Mucosa of descending colon (tissue), 3 donors: ENCODE data around the gene MRPL10. TPM values are rescaled to one million over a fixed set of nuclear protein-coding genes. Genes with fewer than 3 reads are reported as not detected.

Experiments
- ATAC-seq: fragments of 200-7000 bp; cut with Tn5 transposase; one replicate; pipeline ENCODE4 v1.9.1; 2020; ENCODE audit warnings: mild to moderate bottlenecking, moderate library complexity
- DNase-seq, 3 donors: peaks; one replicate each; pipeline ENCODE4 v3.0.0-alpha.2; 2020
- H3K36me3 ChIP-seq: fragments of 200-600 bp; one replicate; pipeline ENCODE4 v1.8.0; 2021; ENCODE audit warnings: low read depth, mild to moderate bottlenecking
- H3K4me1 ChIP-seq: fragments of 200-600 bp; one replicate; pipeline ENCODE4 v1.8.0; 2021; ENCODE audit warnings: low read depth, mild to moderate bottlenecking
- H3K4me3 ChIP-seq: fragments of 200-600 bp; one replicate; pipeline ENCODE4 v1.8.0; 2021; ENCODE audit warnings: mild to moderate bottlenecking
- H3K9me3 ChIP-seq: fragments of 200-600 bp; one replicate; pipeline ENCODE4 v1.8.0; 2021; ENCODE audit warnings: mild to moderate bottlenecking
- CTCF ChIP-seq: fragments of 200-600 bp; IDR thresholded peaks from one replicate; pipeline ENCODE4 v1.8.0; 2022; ENCODE audit warnings: antibody characterized with exemption, mild to moderate bottlenecking
- intact Hi-C, 2 donors: fragments of 100-400 bp; cut with DNase I in 1 of 2; cut with micrococcal nuclease in 1 of 2; formaldehyde crosslinking; loops; one replicate each; pipeline versions ENCODE4 v1.11.0 to v1.11.1; 2022; cut with DNase I, micrococcal nuclease
- total RNA-seq, 3 donors: library from RNA; stranded (reverse); fragmentation: NEBNext Ultra II Directional in 2 of 3; extraction: Animal tissue kit (Norgen Biotek cat#: 25700) in 2 of 3; gene quantifications; one replicate each; pipeline versions ENCODE4 v1.2.1 to v1.2.4, GENCODE V29; 2021 to 2023
- donor health status: DM: no; HTN: no; CAD: no; lungs with moderate emphysema.
- donor health status: DM: no; HTN: no; CAD: no.
- donor health status: DM: no; HTN: yes; CAD: no.

MRPL10 gene
- total RNA-seq, 3 donors from 2014 or later = 36.2 to 46.0 (median 41.8) TPM

DNA sequence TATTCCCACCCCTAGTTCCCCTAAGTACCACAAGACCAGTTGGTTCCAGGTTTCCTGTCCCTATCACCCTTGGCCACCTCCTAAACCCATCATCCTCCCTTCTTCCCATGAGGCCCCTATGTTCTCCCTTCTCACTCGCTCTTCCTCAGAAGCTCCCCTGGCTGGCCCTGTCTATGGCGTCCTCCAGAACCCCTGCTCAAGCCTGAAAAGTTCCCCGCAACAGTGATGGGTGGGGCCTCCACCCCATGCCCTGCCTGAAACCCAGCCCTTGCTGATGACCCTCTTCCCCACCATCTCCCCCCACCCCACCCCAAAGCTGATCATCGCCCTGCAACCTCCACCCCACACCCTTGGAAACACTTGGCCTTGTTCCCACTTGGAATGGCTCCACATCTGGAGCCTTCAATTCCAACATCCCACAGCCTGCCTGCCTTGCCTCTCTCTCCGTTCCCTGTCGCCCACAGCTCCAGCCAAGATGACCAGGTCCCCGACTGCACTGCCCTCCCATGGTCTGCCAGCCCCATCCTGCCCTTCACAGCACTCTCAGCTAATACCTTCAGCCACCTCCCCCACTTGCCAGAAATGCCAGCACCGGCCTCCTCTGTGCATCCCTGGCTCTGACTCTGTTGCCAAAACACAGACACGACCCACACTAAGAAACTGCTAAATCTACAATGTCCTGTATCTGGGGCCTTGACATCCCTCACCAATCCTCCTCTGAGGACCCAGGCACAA lies 20.3 kb downstream of the MRPL10 start:
- Histone ChIP-seq H3K36me3 (peaks cover 14% of the 10 kb centered on the region), H3K4me1 (peaks cover 27% of the 10 kb centered on the region), H3K9me3 (no peaks in the 10 kb centered on the region), H3K4me3 (no peak overlapping the region)
- peak; percentile 30 for ATAC-seq
- intact Hi-C loops = no loop called here
- peak in 1 of 3 donors; percentile 76 for DNase-seq
- no peak for TF ChIP-seq CTCF

GRCh38 chr17:47810200-47810821 lies 21.0 kb downstream of the MRPL10 start:
- DNase-seq (peak; percentile 87 to 90 (median 88)), ATAC-seq (peak; percentile 88)
- intact Hi-C loops = no loop called here
- Histone ChIP-seq H3K4me1 (peaks cover 27% of the 10 kb centered on the region), H3K36me3 (peaks cover 7% of the 10 kb centered on the region), H3K4me3 (no peak overlapping the region), H3K9me3 (no peaks in the 10 kb centered on the region)
- no peak for TF ChIP-seq CTCF

- no peak for TF ChIP-seq CTCF
- H3K4me1 ChIP-seq = peaks cover 22% of the 10 kb centered on the region
- intact Hi-C loops = no loop called here
- no peaks in the 10 kb centered on the region for H3K9me3 ChIP-seq
- H3K4me3 ChIP-seq = no peak overlapping the region
- H3K36me3 ChIP-seq = peaks cover 4% of the 10 kb centered on the region
- ATAC-seq = no peak
- DNase-seq = no peak
Measured at GRCh38 chr17:47808830-47809480, 22.4 kb downstream of the MRPL10 start.

- intact Hi-C loops = no loop called here
- ATAC-seq = no peak
- no peak for DNase-seq
- H3K4me3 ChIP-seq = no peak overlapping the region
- no peaks in the 10 kb centered on the region for H3K9me3 ChIP-seq
- H3K36me3 ChIP-seq = peaks cover 4% of the 10 kb centered on the region
- TF ChIP-seq CTCF = no peak
- H3K4me1 ChIP-seq = peaks cover 21% of the 10 kb centered on the region
Measured at GRCh38 chr17:47808036-47808829, 23.1 kb downstream of the MRPL10 start.

GRCh38 chr17:47807421-47807820 lies 23.9 kb downstream of the MRPL10 start:
- ATAC-seq = no peak
- Histone ChIP-seq H3K4me3 (no peak overlapping the region), H3K36me3 (peaks cover 4% of the 10 kb centered on the region), H3K4me1 (peaks cover 21% of the 10 kb centered on the region), H3K9me3 (no peaks in the 10 kb centered on the region)
- DNase-seq = no peak
- TF ChIP-seq CTCF = no peak
- intact Hi-C loops = no loop called here
